Osteocyte (in vitro differentiated cells): ENCODE data around the gene GCSAML. TPM values are rescaled to one million over a fixed set of nuclear protein-coding genes. Genes with fewer than 3 reads are reported as not detected.

Source experiments
- DNase-seq: peaks from one replicate; pipeline ENCODE4 v3.0.0; 2021; ENCODE audit warnings: mixed read lengths; ENCODE audit not compliant: unreplicated experiment; ENCODE audit errors: extremely low spot score
- H3K27ac Mint-ChIP-seq: one replicate; pipeline ENCODE4 v1.8.0; 2021; ENCODE audit warnings: mild to moderate bottlenecking, mixed read lengths; ENCODE audit not compliant: unreplicated experiment
- H3K27me3 Mint-ChIP-seq: one replicate; pipeline ENCODE4 v1.8.0; 2021; ENCODE audit warnings: mixed read lengths; ENCODE audit not compliant: unreplicated experiment
- H3K36me3 Mint-ChIP-seq: one replicate; pipeline ENCODE4 v1.8.0; 2021; ENCODE audit warnings: mixed read lengths; ENCODE audit not compliant: unreplicated experiment
- H3K4me1 Mint-ChIP-seq: one replicate; pipeline ENCODE4 v1.8.0; 2021; ENCODE audit warnings: mixed read lengths; ENCODE audit not compliant: unreplicated experiment
- H3K4me3 Mint-ChIP-seq: one replicate; pipeline ENCODE4 v1.8.0; 2021; ENCODE audit warnings: mild to moderate bottlenecking, moderate library complexity, mixed read lengths; ENCODE audit not compliant: unreplicated experiment
- H3K9me3 Mint-ChIP-seq: one replicate; pipeline ENCODE4 v1.8.0; 2021; ENCODE audit warnings: mixed read lengths; ENCODE audit not compliant: unreplicated experiment
- CTCF ChIP-seq: fragments of 200-600 bp; sonication (generic); IDR thresholded peaks from 2 replicates; pipeline ENCODE4 v1.5.0; 2021; ENCODE audit warnings: antibody characterized with exemption, mild to moderate bottlenecking, moderate library complexity
- total RNA-seq: library from RNA; stranded (reverse); gene quantifications from 2 replicates; pipeline ENCODE4 v1.2.1, GENCODE V29; 2021

The GCSAML gene
- total RNA-seq, 1 donor from 2014 or later = not detected

GRCh38 chr1:247548092-247548491 lies 842 bp upstream of the GCSAML start:
- no peaks in the 10 kb centered on the region for H3K36me3 Mint-ChIP-seq
- H3K27ac Mint-ChIP-seq = no peak overlapping the region
- no peak for TF ChIP-seq CTCF
- H3K4me1 Mint-ChIP-seq = peaks cover 15% of the 10 kb centered on the region
- no peak overlapping the region for H3K4me3 Mint-ChIP-seq
- H3K9me3 Mint-ChIP-seq = no peaks in the 10 kb centered on the region
- no peaks in the 10 kb centered on the region for H3K27me3 Mint-ChIP-seq
- no peak for DNase-seq

- no peak for TF ChIP-seq CTCF
- H3K27ac Mint-ChIP-seq = peak overlapping the region; percentile 74
- H3K4me3 Mint-ChIP-seq = no peak overlapping the region
Measured at GRCh38 chr1:247551721-247552120, 2.8 kb downstream of the GCSAML start.

GRCh38 chr1:247552231-247552630 lies 3.3 kb downstream of the GCSAML start:
- H3K27me3 Mint-ChIP-seq = no peaks in the 10 kb centered on the region
- peaks cover 23% of the 10 kb centered on the region for H3K4me1 Mint-ChIP-seq
- TF ChIP-seq CTCF = no peak
- H3K4me3 Mint-ChIP-seq = no peak overlapping the region
- peaks cover 3% of the 10 kb centered on the region for H3K9me3 Mint-ChIP-seq
- no peak for DNase-seq
- H3K27ac Mint-ChIP-seq = peak overlapping the region; percentile 74
- no peaks in the 10 kb centered on the region for H3K36me3 Mint-ChIP-seq

More at GRCh38 chr1:247551721-247552120, 2.8 kb downstream of the GCSAML start:
- no peaks in the 10 kb centered on the region for H3K9me3 Mint-ChIP-seq
- no peaks in the 10 kb centered on the region for H3K36me3 Mint-ChIP-seq
- H3K27me3 Mint-ChIP-seq = no peaks in the 10 kb centered on the region
- no peak for DNase-seq
- peaks cover 23% of the 10 kb centered on the region for H3K4me1 Mint-ChIP-seq

GRCh38 chr1:247557926-247558674 lies 9.2 kb downstream of the GCSAML start:
- no peak for DNase-seq
- TF ChIP-seq CTCF = no peak
- Mint-ChIP-seq H3K27ac (no peak overlapping the region), H3K36me3 (no peaks in the 10 kb centered on the region), H3K27me3 (no peaks in the 10 kb centered on the region), H3K4me1 (peaks cover 14% of the 10 kb centered on the region), H3K4me3 (no peak overlapping the region), H3K9me3 (peaks cover 3% of the 10 kb centered on the region)

- Mint-ChIP-seq H3K9me3 (peaks cover 3% of the 10 kb centered on the region), H3K4me3 (no peak overlapping the region), H3K4me1 (peaks cover 7% of the 10 kb centered on the region), H3K27me3 (no peaks in the 10 kb centered on the region), H3K36me3 (no peaks in the 10 kb centered on the region), H3K27ac (no peak overlapping the region)
- no peak for DNase-seq
- no peak for TF ChIP-seq CTCF
Measured at GRCh38 chr1:247561711-247562110, 12.8 kb downstream of the GCSAML start.
